Measurements from ENCODE around the gene CLDN9.

- TF ChIP-seq, protein P1, sequence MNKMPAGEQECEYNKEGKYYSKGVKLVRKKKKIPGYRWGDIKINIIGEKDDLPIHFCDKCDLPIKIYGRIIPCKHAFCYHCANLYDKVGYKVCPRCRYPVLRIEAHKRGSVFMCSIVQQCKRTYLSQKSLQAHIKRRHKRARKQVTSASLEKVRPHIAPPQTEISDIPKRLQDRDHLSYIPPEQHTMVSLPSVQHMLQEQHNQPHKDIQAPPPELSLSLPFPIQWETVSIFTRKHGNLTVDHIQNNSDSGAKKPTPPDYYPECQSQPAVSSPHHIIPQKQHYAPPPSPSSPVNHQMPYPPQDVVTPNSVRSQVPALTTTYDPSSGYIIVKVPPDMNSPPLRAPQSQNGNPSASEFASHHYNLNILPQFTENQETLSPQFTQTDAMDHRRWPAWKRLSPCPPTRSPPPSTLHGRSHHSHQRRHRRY (tag by site-specific recombination; IDR thresholded peaks at IDR 0.05): no peak
- TF ChIP-seq, protein P2, sequence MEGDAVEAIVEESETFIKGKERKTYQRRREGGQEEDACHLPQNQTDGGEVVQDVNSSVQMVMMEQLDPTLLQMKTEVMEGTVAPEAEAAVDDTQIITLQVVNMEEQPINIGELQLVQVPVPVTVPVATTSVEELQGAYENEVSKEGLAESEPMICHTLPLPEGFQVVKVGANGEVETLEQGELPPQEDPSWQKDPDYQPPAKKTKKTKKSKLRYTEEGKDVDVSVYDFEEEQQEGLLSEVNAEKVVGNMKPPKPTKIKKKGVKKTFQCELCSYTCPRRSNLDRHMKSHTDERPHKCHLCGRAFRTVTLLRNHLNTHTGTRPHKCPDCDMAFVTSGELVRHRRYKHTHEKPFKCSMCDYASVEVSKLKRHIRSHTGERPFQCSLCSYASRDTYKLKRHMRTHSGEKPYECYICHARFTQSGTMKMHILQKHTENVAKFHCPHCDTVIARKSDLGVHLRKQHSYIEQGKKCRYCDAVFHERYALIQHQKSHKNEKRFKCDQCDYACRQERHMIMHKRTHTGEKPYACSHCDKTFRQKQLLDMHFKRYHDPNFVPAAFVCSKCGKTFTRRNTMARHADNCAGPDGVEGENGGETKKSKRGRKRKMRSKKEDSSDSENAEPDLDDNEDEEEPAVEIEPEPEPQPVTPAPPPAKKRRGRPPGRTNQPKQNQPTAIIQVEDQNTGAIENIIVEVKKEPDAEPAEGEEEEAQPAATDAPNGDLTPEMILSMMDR (tag by site-specific recombination; IDR thresholded peaks at IDR 0.05): no peak
- TF ChIP-seq MYNN (tag by site-specific recombination; IDR thresholded peaks at IDR 0.05; ENCODE audit: borderline replicate concordance) (no peak), ZNF792 (tag by site-specific recombination; IDR thresholded peaks at IDR 0.05) (no peak), ZNF704 (tag by site-specific recombination; IDR thresholded peaks at IDR 0.05) (no peak), SETDB1 (IDR thresholded peaks at IDR 0.05; ENCODE audit: insufficient read length, low read length) (no peak)
Observed at GRCh38 chr16:2982402-2982801, 30.3 kb upstream of the CLDN9 start.

All from HEK293 (cell line).